Naive thymus-derived CD8-positive, alpha-beta T cell (primary cell): ENCODE results near the gene TRMT11. TPM values are rescaled to one million over a fixed set of nuclear protein-coding genes. Genes with fewer than 3 reads are reported as not detected.
"Not testable (repeated sequence)": the region's sequence is repeated elsewhere in the genome, so short reads cannot be mapped to it uniquely, and the experiment has no call there.

Experiments
- ATAC-seq, 2 donors: fragments of 150-1000 bp; cut with Tn5 transposase in 1 of 2; sonication (Bioruptor Pico), chemical (Tn5 transposase) in 1 of 2; 1 replicate in 1 of 2; 2 replicates in 1 of 2; pipeline ENCODE4 v1.10.0; 2021; ENCODE audit warnings: mild to moderate bottlenecking in 2 of 2, moderate library complexity in 2 of 2
- POLR2A ChIA-PET: fragments of 350-600 bp; sonication (Branson Sonifier 250); formaldehyde crosslinking; loops from one replicate; lab custom pipeline; 2021; ENCODE audit warnings: antibody characterized with exemption; lab: Charles Lee
- DNase-seq, 10 donors: peaks; one replicate each; pipeline versions ENCODE4 v3.0.0 to v3.0.0-alpha.2; 2020 to 2022
- H3K27ac Mint-ChIP-seq, 10 donors: one replicate each; pipeline ENCODE4 v1.8.0; 2020 to 2022; ENCODE audit warnings: mild to moderate bottlenecking in 10 of 10, mixed read lengths in 10 of 10, moderate library complexity in 4 of 10, inconsistent platforms in 1 of 10
- H3K27me3 Mint-ChIP-seq, 5 donors: one replicate each; pipeline ENCODE4 v1.8.0; 2021 to 2022; ENCODE audit warnings: mixed read lengths in 5 of 5
- H3K36me3 Mint-ChIP-seq, 3 donors: one replicate each; pipeline ENCODE4 v1.8.0; 2020 to 2022; ENCODE audit warnings: mixed read lengths in 3 of 3, mild to moderate bottlenecking in 2 of 3, inconsistent platforms in 1 of 3
- H3K4me1 Mint-ChIP-seq, 4 donors: one replicate each; pipeline ENCODE4 v1.8.0; 2021 to 2022; ENCODE audit warnings: mixed read lengths in 4 of 4
- H3K4me3 Mint-ChIP-seq, 10 donors: one replicate each; pipeline ENCODE4 v1.8.0; 2020 to 2022; ENCODE audit warnings: mild to moderate bottlenecking in 10 of 10, mixed read lengths in 10 of 10, moderate library complexity in 6 of 10, inconsistent platforms in 1 of 10
- H3K9me3 Mint-ChIP-seq, 9 donors: one replicate each; pipeline ENCODE4 v1.8.0; 2020 to 2022; ENCODE audit warnings: mixed read lengths in 9 of 9, mild to moderate bottlenecking in 3 of 9, inconsistent platforms in 1 of 9, moderate library complexity in 1 of 9
- polyA plus RNA-seq, 3 donors: library from polyadenylated mRNA; unstranded; fragments of 300-500 nt; fragmentation: Illumina TruSeq; gene quantifications; one replicate each; pipeline ENCODE4 v1.2.3, GENCODE V29; 2021
- total RNA-seq, 8 experiments: library from RNA in 2 of 8; stranded (reverse) in 2 of 8; gene quantifications; one replicate each; pipeline ENCODE4 v1.2.3 and lab custom pipeline; 2021 to 2026

Gene TRMT11
- total and polyA plus RNA-seq, 5 experiments from 2014 or later, result 9.4 to 27.9 (median 16.1) TPM

- H3K27ac Mint-ChIP-seq, H3K4me1 Mint-ChIP-seq, ATAC-seq, H3K9me3 Mint-ChIP-seq, POLR2A ChIA-PET, DNase-seq, H3K27me3 Mint-ChIP-seq, H3K4me3 Mint-ChIP-seq: not testable (repeated sequence)
- peaks cover 7 to 35% (median 31%) of the 10 kb centered on the region in 3 donors for H3K36me3 Mint-ChIP-seq
Measured at GRCh38 chr6:126058085-126058484, 71.7 kb downstream of the TRMT11 start.

- ATAC-seq, result no peak
- H3K36me3 Mint-ChIP-seq, result peaks cover 6 to 47% (median 40%) of the 10 kb centered on the region in 3 donors
Measured at GRCh38 chr6:126060400-126060799, 74.1 kb downstream of the TRMT11 start.

GRCh38 chr6:126063512-126064146 lies 77.3 kb downstream of the TRMT11 start:
- no peak overlapping the region for H3K27ac Mint-ChIP-seq
- no peak for ATAC-seq

More at GRCh38 chr6:126060400-126060799, 74.1 kb downstream of the TRMT11 start:
- H3K4me3 Mint-ChIP-seq, result no peak overlapping the region
- no peaks in the 10 kb centered on the region for H3K9me3 Mint-ChIP-seq
- H3K27me3 Mint-ChIP-seq, result no peaks in the 10 kb centered on the region
- no peak overlapping the region for H3K27ac Mint-ChIP-seq
- POLR2A ChIA-PET, result no interaction called here
- no peak for DNase-seq
- H3K4me1 Mint-ChIP-seq, result no peaks in the 10 kb centered on the region

GRCh38 chr6:126064257-126064747 lies 78.0 kb downstream of the TRMT11 start:
- H3K4me3 Mint-ChIP-seq, result no peak overlapping the region
- no peaks in the 10 kb centered on the region for H3K27me3 Mint-ChIP-seq
- no peak overlapping the region for H3K27ac Mint-ChIP-seq
- ATAC-seq (no peak), DNase-seq (no peak)
- H3K4me1 Mint-ChIP-seq, result no peaks in the 10 kb centered on the region
- no peaks in the 10 kb centered on the region for H3K9me3 Mint-ChIP-seq
- H3K36me3 Mint-ChIP-seq, result peaks cover 11 to 52% (median 46%) of the 10 kb centered on the region in 3 donors
- POLR2A ChIA-PET, result no interaction called here

More at GRCh38 chr6:126063512-126064146, 77.3 kb downstream of the TRMT11 start:
- Mint-ChIP-seq H3K9me3 (no peaks in the 10 kb centered on the region), H3K4me3 (no peak overlapping the region), H3K4me1 (no peaks in the 10 kb centered on the region), H3K36me3 (peaks cover 11 to 54% (median 45%) of the 10 kb centered on the region in 3 donors), H3K27me3 (no peaks in the 10 kb centered on the region)
- DNase-seq, result no peak
- POLR2A ChIA-PET, result no interaction called here

GRCh38 chr6:126064748-126065401 lies 78.5 kb downstream of the TRMT11 start:
- POLR2A ChIA-PET, result no interaction called here
- Mint-ChIP-seq H3K4me1 (no peaks in the 10 kb centered on the region), H3K4me3 (no peak overlapping the region), H3K27ac (no peak overlapping the region), H3K9me3 (no peaks in the 10 kb centered on the region), H3K27me3 (no peaks in the 10 kb centered on the region), H3K36me3 (peaks cover 11 to 52% (median 45%) of the 10 kb centered on the region in 3 donors)
- DNase-seq (no peak), ATAC-seq (no peak)

GRCh38 chr6:126066053-126067048 lies 80.0 kb downstream of the TRMT11 start:
- Mint-ChIP-seq H3K36me3 (peaks cover 11 to 51% (median 47%) of the 10 kb centered on the region in 3 donors), H3K9me3 (no peaks in the 10 kb centered on the region), H3K27ac (no peak overlapping the region), H3K4me1 (no peaks in the 10 kb centered on the region), H3K27me3 (no peaks in the 10 kb centered on the region), H3K4me3 (no peak overlapping the region)
- ATAC-seq, result no peak
- POLR2A ChIA-PET, result no interaction called here
- DNase-seq, result no peak

- POLR2A ChIA-PET, result no interaction called here
- DNase-seq (no peak), ATAC-seq (no peak)
- H3K36me3 Mint-ChIP-seq, result peaks cover 11 to 54% (median 44%) of the 10 kb centered on the region in 3 donors
- H3K27ac Mint-ChIP-seq, result no peak overlapping the region
- H3K4me1 Mint-ChIP-seq, result no peaks in the 10 kb centered on the region
- H3K4me3 Mint-ChIP-seq, result no peak overlapping the region
- no peaks in the 10 kb centered on the region for H3K9me3 Mint-ChIP-seq
- no peaks in the 10 kb centered on the region for H3K27me3 Mint-ChIP-seq
Measured at GRCh38 chr6:126067073-126067472, 80.7 kb downstream of the TRMT11 start.

GRCh38 chr6:126069449-126069848 lies 83.1 kb downstream of the TRMT11 start:
- Mint-ChIP-seq H3K9me3 (no peaks in the 10 kb centered on the region), H3K36me3 (peaks cover 6 to 48% (median 33%) of the 10 kb centered on the region in 3 donors), H3K27ac (no peak overlapping the region), H3K27me3 (no peaks in the 10 kb centered on the region), H3K4me3 (no peak overlapping the region), H3K4me1 (no peaks in the 10 kb centered on the region)
- ATAC-seq, result no peak
- POLR2A ChIA-PET, result no interaction called here
- no peak for DNase-seq

GRCh38 chr6:126071000-126071647 lies 84.8 kb downstream of the TRMT11 start:
- DNase-seq (no peak), ATAC-seq (no peak)
- Mint-ChIP-seq H3K36me3 (peaks cover 0 to 34% (median 30%) of the 10 kb centered on the region in 3 donors), H3K4me3 (no peak overlapping the region), H3K27ac (no peak overlapping the region), H3K27me3 (no peaks in the 10 kb centered on the region), H3K9me3 (no peaks in the 10 kb centered on the region), H3K4me1 (no peaks in the 10 kb centered on the region)
- POLR2A ChIA-PET, result no interaction called here

GRCh38 chr6:126072172-126072571 lies 85.8 kb downstream of the TRMT11 start:
- no peak overlapping the region for H3K27ac Mint-ChIP-seq
- H3K27me3 Mint-ChIP-seq, result no peaks in the 10 kb centered on the region
- peaks cover 0 to 32% (median 31%) of the 10 kb centered on the region in 3 donors for H3K36me3 Mint-ChIP-seq
- no peaks in the 10 kb centered on the region for H3K9me3 Mint-ChIP-seq
- no peak for DNase-seq
- no peak for ATAC-seq
- POLR2A ChIA-PET, result no interaction called here
- H3K4me3 Mint-ChIP-seq, result no peak overlapping the region
- H3K4me1 Mint-ChIP-seq, result no peaks in the 10 kb centered on the region

- ATAC-seq, result no peak
- DNase-seq, result no peak
- Mint-ChIP-seq H3K9me3 (no peaks in the 10 kb centered on the region), H3K27ac (no peak overlapping the region), H3K4me1 (no peaks in the 10 kb centered on the region), H3K27me3 (no peaks in the 10 kb centered on the region), H3K4me3 (no peak overlapping the region), H3K36me3 (peaks cover 0 to 34% (median 34%) of the 10 kb centered on the region in 3 donors)
- POLR2A ChIA-PET, result no interaction called here
Measured at GRCh38 chr6:126072834-126073233, 86.5 kb downstream of the TRMT11 start.

- no peak overlapping the region for H3K4me3 Mint-ChIP-seq
- H3K27me3 Mint-ChIP-seq, result no peaks in the 10 kb centered on the region
- DNase-seq (no peak), ATAC-seq (no peak)
- POLR2A ChIA-PET, result no interaction called here
- no peaks in the 10 kb centered on the region for H3K4me1 Mint-ChIP-seq
- H3K9me3 Mint-ChIP-seq, result no peaks in the 10 kb centered on the region
- H3K27ac Mint-ChIP-seq, result no peak overlapping the region
- H3K36me3 Mint-ChIP-seq, result peaks cover 5 to 31% (median 23%) of the 10 kb centered on the region in 3 donors
Measured at GRCh38 chr6:126075335-126076071, 89.2 kb downstream of the TRMT11 start.
